ENCODE results near the gene PHLDA3.

GRCh38 chr1:201419256-201419655 lies 49.7 kb downstream of the PHLDA3 start:
- no peak for TF ChIP-seq POLR2A (IDR thresholded peaks at IDR 0.05)
- TF ChIP-seq CTCF (IDR thresholded peaks at IDR 0.05): no peak
